ENCODE measurements around the gene NAT8L.
A peak's percentile ranks its signal among the peaks of the same experiment; 100 is the strongest.

NAT8L gene

GRCh38 chr4:2036327-2036726 is 22.8 kb upstream of the NAT8L start:
- no peak for DNase-seq (ENCODE audit: low read depth, low spot score)
- Histone ChIP-seq H3K9ac (ENCODE audit: insufficient read length) (no peak overlapping the region), H3K4me3 (no peak overlapping the region), H3K36me3 (ENCODE audit: insufficient read depth, low read length) (no peaks in the 10 kb centered on the region), H3K9me3 (ENCODE audit: low read depth, low read length) (no peaks in the 10 kb centered on the region), H3K27ac (no peak overlapping the region)
- TF ChIP-seq POLR2AphosphoS5 (IDR thresholded peaks at IDR 0.05; ENCODE audit: borderline replicate concordance, low read depth, low read length): no peak
- TF ChIP-seq FOXP2 (optimal IDR thresholded peaks at IDR 0.05; ENCODE audit: control extremely low read depth, extremely low read length, insufficient read depth): no peak
- TF ChIP-seq EZH2 (IDR thresholded peaks at IDR 0.05): no peak

GRCh38 chr4:2036866-2037265 is 22.3 kb upstream of the NAT8L start:
- no peak overlapping the region for H3K27ac ChIP-seq

GRCh38 chr4:2040391-2041238 is 18.5 kb upstream of the NAT8L start:
- TF ChIP-seq EZH2 (IDR thresholded peaks at IDR 0.05) (no peak), POLR2AphosphoS5 (IDR thresholded peaks at IDR 0.05; ENCODE audit: borderline replicate concordance, low read depth, low read length) (no peak)
- H3K9ac ChIP-seq (ENCODE audit: insufficient read length): no peak overlapping the region
- H3K4me3 ChIP-seq: peak overlapping the region; percentile 84
- no peaks in the 10 kb centered on the region for H3K36me3 ChIP-seq (ENCODE audit: insufficient read depth, low read length)
- DNase-seq (ENCODE audit: low read depth, low spot score): no peak
- H3K27ac ChIP-seq: no peak overlapping the region
- no peaks in the 10 kb centered on the region for H3K9me3 ChIP-seq (ENCODE audit: low read depth, low read length)

More at GRCh38 chr4:2036866-2037265, 22.3 kb upstream of the NAT8L start:
- H3K4me3 ChIP-seq: no peak overlapping the region
- no peak for DNase-seq (ENCODE audit: low read depth, low spot score)
- H3K9ac ChIP-seq (ENCODE audit: insufficient read length): no peak overlapping the region
- TF ChIP-seq FOXP2 (optimal IDR thresholded peaks at IDR 0.05; ENCODE audit: control extremely low read depth, extremely low read length, insufficient read depth) (no peak), EZH2 (IDR thresholded peaks at IDR 0.05) (no peak), POLR2AphosphoS5 (IDR thresholded peaks at IDR 0.05; ENCODE audit: borderline replicate concordance, low read depth, low read length) (no peak)
- H3K36me3 ChIP-seq (ENCODE audit: insufficient read depth, low read length): no peaks in the 10 kb centered on the region
- H3K9me3 ChIP-seq (ENCODE audit: low read depth, low read length): no peaks in the 10 kb centered on the region

DNA sequence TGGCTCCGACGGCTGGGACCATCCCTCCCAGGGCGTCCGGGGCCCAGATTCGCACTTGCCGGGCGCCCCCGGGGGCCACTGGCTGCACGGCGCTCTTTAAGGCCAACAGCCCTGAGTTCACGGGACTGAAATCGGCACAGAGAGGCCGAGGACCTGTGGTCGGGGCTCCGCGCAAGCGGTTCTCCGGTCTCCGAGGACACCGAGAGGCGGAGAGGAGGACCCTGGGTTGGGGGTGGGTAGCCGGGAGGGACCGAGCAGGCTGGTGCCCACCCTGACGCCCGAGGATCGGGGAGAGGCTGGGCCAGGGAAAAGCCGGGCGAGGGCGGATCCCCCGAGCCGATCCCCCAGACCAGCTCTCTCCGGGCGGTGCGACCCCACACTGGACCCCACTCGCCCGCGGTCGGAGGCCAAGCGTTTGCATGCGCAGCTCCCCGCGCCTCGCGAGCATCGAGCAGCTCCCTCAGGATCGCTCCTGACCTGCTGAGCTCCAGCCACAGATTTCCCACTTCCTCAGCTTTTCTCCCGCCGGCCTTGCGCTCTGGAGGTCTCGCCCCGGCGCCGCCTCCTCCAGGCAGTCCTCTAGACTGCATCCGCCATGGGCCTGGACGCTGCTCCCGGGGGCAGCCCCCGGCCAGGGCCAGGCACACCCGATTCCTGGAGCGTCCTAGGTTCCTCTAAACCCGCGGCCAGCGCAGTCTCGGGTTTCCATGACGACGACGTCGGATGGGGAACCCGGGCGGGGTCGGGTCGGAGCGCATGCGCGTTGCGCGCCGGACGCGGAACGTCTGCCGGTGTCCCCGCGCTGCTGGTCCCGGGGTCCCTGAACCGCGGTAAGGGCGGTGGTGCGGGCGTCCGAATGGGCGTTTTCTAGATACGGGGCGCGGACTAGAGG is 17.6 kb upstream of the NAT8L start:
- H3K9ac ChIP-seq (ENCODE audit: insufficient read length): peak overlapping the region; percentile 55
- no peaks in the 10 kb centered on the region for H3K36me3 ChIP-seq (ENCODE audit: insufficient read depth, low read length)
- H3K9me3 ChIP-seq (ENCODE audit: low read depth, low read length): no peaks in the 10 kb centered on the region
- no peak overlapping the region for H3K27ac ChIP-seq
- no peak for TF ChIP-seq FOXP2 (optimal IDR thresholded peaks at IDR 0.05; ENCODE audit: control extremely low read depth, extremely low read length, insufficient read depth)
- peak; percentile 85 for TF ChIP-seq POLR2AphosphoS5 (IDR thresholded peaks at IDR 0.05; ENCODE audit: borderline replicate concordance, low read depth, low read length)
- no peak for TF ChIP-seq EZH2 (IDR thresholded peaks at IDR 0.05)
- peak overlapping the region; percentile 84 for H3K4me3 ChIP-seq
- no peak for DNase-seq (ENCODE audit: low read depth, low spot score)

- H3K36me3 ChIP-seq (ENCODE audit: insufficient read depth, low read length): no peaks in the 10 kb centered on the region
- H3K9ac ChIP-seq (ENCODE audit: insufficient read length): peak overlapping the region; percentile 55
- peak overlapping the region; percentile 84 for H3K4me3 ChIP-seq
- no peaks in the 10 kb centered on the region for H3K9me3 ChIP-seq (ENCODE audit: low read depth, low read length)
- no peak overlapping the region for H3K27ac ChIP-seq
- DNase-seq (ENCODE audit: low read depth, low spot score): no peak
- TF ChIP-seq FOXP2 (optimal IDR thresholded peaks at IDR 0.05; ENCODE audit: control extremely low read depth, extremely low read length, insufficient read depth) (no peak), EZH2 (IDR thresholded peaks at IDR 0.05) (no peak), POLR2AphosphoS5 (IDR thresholded peaks at IDR 0.05; ENCODE audit: borderline replicate concordance, low read depth, low read length) (no peak)
Measured at GRCh38 chr4:2042204-2042946, 16.8 kb upstream of the NAT8L start.

DNA sequence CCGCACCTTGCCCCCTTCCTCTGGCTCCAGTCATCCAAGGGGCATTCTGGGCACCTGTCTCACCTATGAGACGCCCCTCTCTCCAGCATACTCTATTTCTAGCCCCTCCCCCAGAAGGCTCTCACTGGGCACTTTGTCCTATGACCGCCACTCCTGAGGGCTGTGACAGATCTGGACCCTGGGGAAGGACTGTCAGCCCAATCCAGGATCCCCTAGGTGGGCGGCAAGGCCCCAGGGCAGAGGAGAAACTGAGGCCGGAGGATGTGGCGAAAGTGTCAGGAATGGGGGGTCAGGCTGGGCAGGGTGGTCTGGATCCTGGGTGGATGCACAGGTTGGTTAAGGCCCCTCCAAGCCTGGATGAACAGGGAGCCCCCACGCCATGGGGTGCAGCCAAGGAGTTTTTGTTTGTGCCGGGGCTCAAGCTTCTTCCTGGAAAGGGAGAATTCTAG is 16.2 kb upstream of the NAT8L start:
- Histone ChIP-seq H3K27ac (no peak overlapping the region), H3K36me3 (ENCODE audit: insufficient read depth, low read length) (no peaks in the 10 kb centered on the region), H3K9ac (ENCODE audit: insufficient read length) (no peak overlapping the region), H3K4me3 (peak overlapping the region; percentile 84), H3K9me3 (ENCODE audit: low read depth, low read length) (no peaks in the 10 kb centered on the region)
- no peak for DNase-seq (ENCODE audit: low read depth, low spot score)
- no peak for TF ChIP-seq POLR2AphosphoS5 (IDR thresholded peaks at IDR 0.05; ENCODE audit: borderline replicate concordance, low read depth, low read length)
- no peak for TF ChIP-seq FOXP2 (optimal IDR thresholded peaks at IDR 0.05; ENCODE audit: control extremely low read depth, extremely low read length, insufficient read depth)
- no peak for TF ChIP-seq EZH2 (IDR thresholded peaks at IDR 0.05)

- no peak for DNase-seq (ENCODE audit: low read depth, low spot score)
- TF ChIP-seq EZH2 (IDR thresholded peaks at IDR 0.05): no peak
- no peak for TF ChIP-seq POLR2AphosphoS5 (IDR thresholded peaks at IDR 0.05; ENCODE audit: borderline replicate concordance, low read depth, low read length)
- TF ChIP-seq FOXP2 (optimal IDR thresholded peaks at IDR 0.05; ENCODE audit: control extremely low read depth, extremely low read length, insufficient read depth): no peak
- H3K4me3 ChIP-seq: no peak overlapping the region
Measured at GRCh38 chr4:2043396-2044118, 15.6 kb upstream of the NAT8L start.

More at GRCh38 chr4:2043396-2044118, 15.6 kb upstream of the NAT8L start:
- Histone ChIP-seq H3K9ac (ENCODE audit: insufficient read length) (no peak overlapping the region), H3K9me3 (ENCODE audit: low read depth, low read length) (no peaks in the 10 kb centered on the region), H3K36me3 (ENCODE audit: insufficient read depth, low read length) (no peaks in the 10 kb centered on the region), H3K27ac (no peak overlapping the region)

All from SK-N-MC (cell line).